ENCODE results near the gene SURF2.
A peak's percentile ranks its signal among the peaks of the same experiment; 100 is the strongest.

SURF2 gene

DNA sequence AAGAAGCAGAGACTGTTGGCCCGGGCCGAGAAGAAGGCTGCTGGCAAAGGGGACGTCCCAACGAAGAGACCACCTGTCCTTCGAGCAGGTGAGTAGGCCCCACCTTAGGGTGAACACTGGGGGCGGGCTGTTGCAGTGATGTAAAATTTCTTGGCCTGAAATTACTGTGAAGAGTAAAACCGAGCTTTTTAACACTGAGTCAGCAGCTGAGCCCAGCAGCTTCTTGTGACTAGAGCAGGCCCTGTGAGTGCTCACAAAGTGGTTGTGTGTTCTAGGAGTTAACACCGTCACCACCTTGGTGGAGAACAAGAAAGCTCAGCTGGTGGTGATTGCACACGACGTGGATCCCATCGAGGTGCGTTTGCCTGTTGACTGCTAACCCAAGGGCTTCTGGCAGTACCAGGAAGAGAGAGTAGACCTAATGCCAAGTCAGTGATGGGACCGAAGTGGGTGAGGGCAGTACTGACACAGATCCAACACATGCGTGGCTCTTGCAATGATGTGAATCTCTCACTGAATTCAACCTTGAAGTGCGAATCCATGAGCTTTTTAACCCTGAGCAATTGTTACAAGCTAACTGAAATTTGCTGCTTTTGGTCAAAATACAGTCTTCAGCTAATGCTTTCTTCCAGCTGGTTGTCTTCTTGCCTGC is 6.3 kb upstream of the SURF2 start:
- no peaks in the 10 kb centered on the region for H3K27me3 ChIP-seq (replicated peaks; ENCODE audit: control insufficient read depth, insufficient read depth, low read length)
- DNase-seq (ENCODE audit: extremely low read depth, insufficient read length) = no peak
- TF ChIP-seq, protein P1, sequence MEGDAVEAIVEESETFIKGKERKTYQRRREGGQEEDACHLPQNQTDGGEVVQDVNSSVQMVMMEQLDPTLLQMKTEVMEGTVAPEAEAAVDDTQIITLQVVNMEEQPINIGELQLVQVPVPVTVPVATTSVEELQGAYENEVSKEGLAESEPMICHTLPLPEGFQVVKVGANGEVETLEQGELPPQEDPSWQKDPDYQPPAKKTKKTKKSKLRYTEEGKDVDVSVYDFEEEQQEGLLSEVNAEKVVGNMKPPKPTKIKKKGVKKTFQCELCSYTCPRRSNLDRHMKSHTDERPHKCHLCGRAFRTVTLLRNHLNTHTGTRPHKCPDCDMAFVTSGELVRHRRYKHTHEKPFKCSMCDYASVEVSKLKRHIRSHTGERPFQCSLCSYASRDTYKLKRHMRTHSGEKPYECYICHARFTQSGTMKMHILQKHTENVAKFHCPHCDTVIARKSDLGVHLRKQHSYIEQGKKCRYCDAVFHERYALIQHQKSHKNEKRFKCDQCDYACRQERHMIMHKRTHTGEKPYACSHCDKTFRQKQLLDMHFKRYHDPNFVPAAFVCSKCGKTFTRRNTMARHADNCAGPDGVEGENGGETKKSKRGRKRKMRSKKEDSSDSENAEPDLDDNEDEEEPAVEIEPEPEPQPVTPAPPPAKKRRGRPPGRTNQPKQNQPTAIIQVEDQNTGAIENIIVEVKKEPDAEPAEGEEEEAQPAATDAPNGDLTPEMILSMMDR (IDR thresholded peaks at IDR 0.05; ENCODE audit: insufficient read depth, low read length, poor library complexity, severe bottlenecking) = no peak
- peak overlapping the region; percentile 99 for H3K4me3 ChIP-seq (replicated peaks; ENCODE audit: low read depth, low read length)
- H3K36me3 ChIP-seq (ENCODE audit: control insufficient read depth, insufficient read depth, low read length) = peaks cover 31% of the 10 kb centered on the region

DNA sequence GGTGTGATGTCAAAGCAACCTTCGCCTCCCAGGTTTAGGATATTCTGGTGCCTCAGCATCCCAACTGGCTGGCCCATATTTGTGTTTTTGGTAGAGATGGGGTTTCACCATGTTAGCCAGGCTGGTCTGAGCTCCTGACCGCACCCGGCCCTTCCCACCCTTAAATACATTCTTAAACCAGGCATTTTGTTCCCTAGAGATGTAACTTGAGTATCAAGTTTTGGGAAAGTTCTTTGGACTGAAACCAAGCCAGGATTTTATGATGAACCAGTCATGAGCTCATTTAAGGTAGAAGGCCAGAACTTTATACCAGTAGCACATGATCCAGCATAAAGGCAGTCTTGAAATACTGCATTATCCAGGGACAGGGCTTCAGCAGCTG is 4.8 kb upstream of the SURF2 start:
- Histone ChIP-seq H3K27me3 (replicated peaks; ENCODE audit: control insufficient read depth, insufficient read depth, low read length) (no peaks in the 10 kb centered on the region), H3K36me3 (ENCODE audit: control insufficient read depth, insufficient read depth, low read length) (peaks cover 30% of the 10 kb centered on the region), H3K4me3 (replicated peaks; ENCODE audit: low read depth, low read length) (no peak overlapping the region)
- no peak for DNase-seq (ENCODE audit: extremely low read depth, insufficient read length)
- TF ChIP-seq, protein P1 (IDR thresholded peaks at IDR 0.05; ENCODE audit: insufficient read depth, low read length, poor library complexity, severe bottlenecking) = no peak

DNA sequence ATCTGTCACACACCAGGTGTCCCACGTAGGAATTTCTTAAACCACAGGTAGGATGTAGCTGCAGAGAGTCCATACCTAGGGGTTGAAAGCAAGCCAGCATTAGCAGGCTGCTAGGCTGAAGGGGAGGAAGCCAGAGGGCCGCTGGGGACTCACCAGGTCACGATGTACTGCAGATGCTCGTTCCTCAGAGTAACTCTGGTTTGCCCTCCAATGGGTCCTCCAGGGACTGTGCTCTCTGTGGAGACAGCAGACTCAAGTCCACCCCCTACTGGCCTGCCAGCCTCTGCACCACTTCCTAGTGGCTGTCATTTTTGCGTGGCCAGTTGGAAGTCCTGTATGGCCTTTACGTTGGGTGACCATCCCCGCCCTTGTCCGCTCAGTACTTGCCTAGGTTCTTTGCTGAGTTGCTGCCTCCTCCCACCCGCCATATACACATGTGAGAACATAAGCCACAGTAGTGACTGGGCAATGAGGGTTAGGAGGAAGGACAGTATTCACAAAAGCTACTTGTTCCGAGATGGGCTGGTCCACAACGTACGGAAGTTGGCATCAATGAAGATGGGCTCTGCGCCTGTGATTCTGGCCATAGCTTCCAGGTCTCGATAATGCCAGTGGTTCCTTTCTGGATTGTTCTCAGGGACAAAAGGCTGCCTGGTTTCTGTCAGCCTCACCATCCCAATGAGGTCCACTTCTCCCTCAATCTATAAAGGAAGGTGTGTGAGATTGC is 4.3 kb upstream of the SURF2 start:
- DNase-seq (ENCODE audit: extremely low read depth, insufficient read length) = no peak
- TF ChIP-seq, protein P1 (IDR thresholded peaks at IDR 0.05; ENCODE audit: insufficient read depth, low read length, poor library complexity, severe bottlenecking) = peak; percentile 70
- H3K27me3 ChIP-seq (replicated peaks; ENCODE audit: control insufficient read depth, insufficient read depth, low read length) = no peaks in the 10 kb centered on the region
- H3K36me3 ChIP-seq (ENCODE audit: control insufficient read depth, insufficient read depth, low read length) = peaks cover 30% of the 10 kb centered on the region
- no peak overlapping the region for H3K4me3 ChIP-seq (replicated peaks; ENCODE audit: low read depth, low read length)

DNA sequence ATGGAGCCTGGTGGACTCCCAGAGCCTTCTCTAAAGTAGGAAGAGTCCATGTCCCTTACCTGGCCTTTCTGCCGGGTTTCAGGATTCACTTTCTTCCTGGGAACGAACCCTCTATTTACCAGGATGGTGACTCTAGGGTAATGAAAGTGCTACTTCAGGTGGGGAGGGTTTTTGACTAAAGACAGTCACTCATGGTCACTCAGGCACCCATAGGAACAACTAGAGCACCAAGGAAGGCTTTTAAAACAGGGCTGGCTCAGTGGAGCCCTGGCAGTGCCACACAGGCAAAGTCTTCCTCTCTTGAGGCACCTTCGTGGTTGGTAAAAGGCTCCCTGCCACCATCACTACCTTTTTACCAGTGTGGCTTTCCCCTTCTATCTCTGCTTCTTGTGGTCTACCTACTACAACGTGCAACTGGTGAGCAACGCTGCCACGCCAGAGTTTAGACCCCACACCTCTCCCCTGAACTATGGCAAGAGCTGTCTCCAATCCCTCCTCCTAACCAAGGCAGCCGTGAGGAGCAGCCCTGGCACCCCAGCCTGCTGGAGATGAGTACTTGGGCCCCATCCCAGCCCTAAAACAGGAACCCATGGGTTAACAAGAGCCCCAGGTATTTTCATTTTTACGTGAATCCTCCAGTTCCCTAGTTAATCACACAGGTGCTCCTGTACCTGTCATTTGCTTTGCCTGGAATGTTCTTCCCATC is 3.6 kb upstream of the SURF2 start:
- Histone ChIP-seq H3K4me3 (replicated peaks; ENCODE audit: low read depth, low read length) (no peak overlapping the region), H3K36me3 (ENCODE audit: control insufficient read depth, insufficient read depth, low read length) (peaks cover 30% of the 10 kb centered on the region), H3K27me3 (replicated peaks; ENCODE audit: control insufficient read depth, insufficient read depth, low read length) (no peaks in the 10 kb centered on the region)
- DNase-seq (ENCODE audit: extremely low read depth, insufficient read length) = no peak
- TF ChIP-seq, protein P1 (IDR thresholded peaks at IDR 0.05; ENCODE audit: insufficient read depth, low read length, poor library complexity, severe bottlenecking) = no peak

DNA sequence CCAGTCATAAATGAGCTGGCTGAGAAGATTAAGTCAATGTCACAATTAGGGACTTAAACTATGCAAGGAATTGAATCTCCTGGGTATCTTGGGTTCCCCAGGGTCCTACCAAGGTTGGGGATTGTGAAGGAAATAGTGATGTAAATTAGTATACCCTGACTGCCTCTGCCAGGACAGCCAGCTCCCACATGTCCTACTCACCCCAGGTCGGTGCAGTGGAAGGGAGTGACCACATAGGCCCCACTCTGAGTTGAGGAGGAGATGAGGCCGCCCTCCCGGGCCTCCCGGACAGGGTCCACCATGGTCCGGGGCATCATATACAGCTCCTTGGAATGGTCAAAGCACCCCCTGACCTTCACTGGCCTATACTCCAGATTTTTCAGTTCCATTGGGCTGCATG is 2.8 kb upstream of the SURF2 start:
- Histone ChIP-seq H3K36me3 (ENCODE audit: control insufficient read depth, insufficient read depth, low read length) (peaks cover 30% of the 10 kb centered on the region), H3K4me3 (replicated peaks; ENCODE audit: low read depth, low read length) (no peak overlapping the region), H3K27me3 (replicated peaks; ENCODE audit: control insufficient read depth, insufficient read depth, low read length) (no peaks in the 10 kb centered on the region)
- TF ChIP-seq, protein P1 (IDR thresholded peaks at IDR 0.05; ENCODE audit: insufficient read depth, low read length, poor library complexity, severe bottlenecking) = no peak
- DNase-seq (ENCODE audit: extremely low read depth, insufficient read length) = no peak

Data from GM06990 (cell line).